Adrenal gland (tissue), 12 donors: ENCODE measurements around the gene ERG28. TPM values are rescaled to one million over a fixed set of nuclear protein-coding genes. Genes with fewer than 3 reads are reported as not detected.

Experiments used
- DNase-seq, 7 donors: peaks; one replicate each; pipeline ENCODE4 v3.0.0-alpha.2; 2019 to 2020
- H3K27ac ChIP-seq, 5 donors: fragments of 200-600 bp; sonication (generic) in 4 of 5; 1 replicate in 3 of 5; 2 replicates in 2 of 5; pipeline versions ENCODE4 v1.5.1 to v1.8.0; 2016 to 2020; ENCODE audit warnings: mild to moderate bottlenecking in 1 of 5
- H3K27me3 ChIP-seq: fragments of 200-600 bp; 2 replicates; pipeline ENCODE4 v1.8.0; 2021
- H3K36me3 ChIP-seq, 2 donors: fragments of 200-600 bp; replicated peaks in 1 of 2; 1 replicate in 1 of 2; 2 replicates in 1 of 2; pipeline versions ENCODE4 v1.5.1 to v1.8.0; 2018 to 2022
- H3K4me1 ChIP-seq, 2 donors: fragments of 200-600 bp; replicated peaks in 1 of 2; 1 replicate in 1 of 2; 2 replicates in 1 of 2; pipeline versions ENCODE4 v1.5.1 to v1.8.0; 2018 to 2021
- H3K4me3 ChIP-seq, 4 donors: fragments of 200-600 bp; sonication (generic) in 3 of 4; one replicate each; pipeline ENCODE4 v1.5.1; 2016 to 2018
- H3K9me3 ChIP-seq, 3 donors: fragments of 200-600 bp; sonication (generic) in 1 of 3; replicated peaks in 1 of 3; 1 replicate in 2 of 3; 2 replicates in 1 of 3; pipeline versions ENCODE4 v1.5.1 to v1.8.0; 2016 to 2021
- CTCF ChIP-seq, 6 experiments: fragments of 450-650 bp in 4 of 6; fragments of 200-600 bp in 2 of 6; sonication (generic) in 1 of 6; IDR thresholded peaks; 1 replicate in 5 of 6; 2 replicates in 1 of 6; pipeline versions ENCODE4 v1.5.1 to v1.8.0; 2016 to 2021; ENCODE audit warnings: antibody characterized with exemption in 6 of 6, mild to moderate bottlenecking in 2 of 6, moderate library complexity in 1 of 6
- POLR2A ChIP-seq, 2 donors: fragments of 450-650 bp; IDR thresholded peaks; one replicate each; pipeline ENCODE4 v1.6.1; 2017; ENCODE audit warnings: antibody characterized with exemption in 2 of 2, mild to moderate bottlenecking in 2 of 2, moderate library complexity in 1 of 2
- WGBS, 4 donors: extraction: QIAGEN DNeasy Blood & Tissue Kit in 2 of 4; methylation state at CpG; one replicate each; pipeline versions ENCODE4 v1.1.5 to v1.1.7; 2013 to 2017; 5-methylcytosine and 5-hydroxymethylcytosine counted together
- intact Hi-C, 2 donors: fragments of 100-400 bp; cut with DNase I; formaldehyde crosslinking; loops; one replicate each; pipeline versions ENCODE4 v1.14.1 to v1.15.0; 2022 to 2023
- polyA plus RNA-seq, 3 donors: library from polyadenylated mRNA; stranded (reverse); fragments of 200-250 nt in 2 of 3; fragments of 350-450 nt in 1 of 3; fragmentation: Illumina TruSeq in 1 of 3; extraction: RNeasy Lipid Tissue Mini Kit (QIAGEN cat#74804) in 1 of 3; gene quantifications; one replicate each; pipeline ENCODE4 v1.2.3, GENCODE V29; 2013 to 2014
- total RNA-seq, 9 donors: library from RNA; depleted of rRNA in 4 of 9; stranded (reverse); fragments of >200 nt in 4 of 9; fragments of 120-200 nt in 1 of 9; fragmentation: NEBNext Ultra II Directional in 1 of 9; extraction: Animal tissue kit (Norgen Biotek cat#: 25700) in 1 of 9; gene quantifications; one replicate each; pipeline versions ENCODE4 v1.1.0 to v1.2.4, GENCODE V29; 2013 to 2023
- donor health status: healthy with polysubstance abuse.
- donor health status: Bipolar disorder and iron deficiency.
- donor health status: DM: yes; HTN: yes; CAD: no.
- donor health status: DM: no; HTN: no; CAD: no.
- donor health status: DM: no; HTN: no; CAD: no.
- donor health status: DM: yes; HTN: yes; CAD: no.

The ERG28 gene
- total and polyA plus RNA-seq, 12 donors, result 12.1 to 106 (median 29.7) TPM

GRCh38 chr14:75614179-75614578 is 46.5 kb downstream of the ERG28 start:
- Histone ChIP-seq H3K27ac (peak overlapping the region in 3 of 5 donors; percentile 46 to 70 (median 63)), H3K27me3 (no peaks in the 10 kb centered on the region), H3K9me3 (no peaks in the 10 kb centered on the region), H3K4me3 (no peak overlapping the region), H3K36me3 (no peaks in the 10 kb centered on the region), H3K4me1 (peaks cover 27 to 43% of the 10 kb centered on the region in 2 donors)
- 62 to 68% (median 63%) methylated on average over 4 of the region's 4 CpGs for WGBS, 4 donors
- TF ChIP-seq CTCF (IDR thresholded peaks at IDR 0.05), result no peak
- TF ChIP-seq POLR2A (IDR thresholded peaks at IDR 0.05), result no peak
- no peak for DNase-seq
- intact Hi-C loops, result no loop called here

- 66 to 82% (median 74%) methylated on average over 4 of the region's 4 CpGs for WGBS, 4 donors
- no peak for DNase-seq
- no peaks in the 10 kb centered on the region for H3K27me3 ChIP-seq
- peak overlapping the region in 3 of 5 donors; percentile 29 to 82 (median 81) for H3K27ac ChIP-seq
- H3K4me3 ChIP-seq, result no peak overlapping the region
- no peaks in the 10 kb centered on the region for H3K36me3 ChIP-seq
- TF ChIP-seq CTCF (IDR thresholded peaks at IDR 0.05) (no peak), POLR2A (IDR thresholded peaks at IDR 0.05) (no peak)
- intact Hi-C loops, result no loop called here
- H3K9me3 ChIP-seq, result no peaks in the 10 kb centered on the region
- H3K4me1 ChIP-seq, result peaks cover 30 to 45% of the 10 kb centered on the region in 2 donors
Measured at GRCh38 chr14:75612157-75612556, 48.5 kb downstream of the ERG28 start.

GRCh38 chr14:75610834-75611233 is 49.8 kb downstream of the ERG28 start:
- no peak overlapping the region for H3K4me3 ChIP-seq
- intact Hi-C loops, result no loop called here
- peaks cover 30 to 49% of the 10 kb centered on the region in 2 donors for H3K4me1 ChIP-seq
- H3K9me3 ChIP-seq, result no peaks in the 10 kb centered on the region
- H3K27me3 ChIP-seq, result no peaks in the 10 kb centered on the region
- DNase-seq, result peak in 6 of 7 donors; percentile 57 to 66 (median 64)
- TF ChIP-seq CTCF (IDR thresholded peaks at IDR 0.05) (no peak), POLR2A (IDR thresholded peaks at IDR 0.05) (peak in 1 of 2 donors; percentile 56)
- H3K36me3 ChIP-seq, result no peaks in the 10 kb centered on the region
- whole genome bisulfite sequencing, 4 donors, result 43 to 56% (median 51%) methylated on average over 4 of the region's 4 CpGs
- H3K27ac ChIP-seq, result peak overlapping the region; percentile 44 to 88 (median 81)

- Histone ChIP-seq H3K27me3 (no peaks in the 10 kb centered on the region), H3K4me3 (peak overlapping the region in 1 of 4 donors; percentile 4), H3K27ac (peak overlapping the region; percentile 23 to 88 (median 81)), H3K4me1 (peaks cover 30 to 55% of the 10 kb centered on the region in 2 donors), H3K36me3 (no peaks in the 10 kb centered on the region), H3K9me3 (no peaks in the 10 kb centered on the region)
- WGBS, 4 donors, result 49 to 60% (median 57%) methylated on average over 7 to 9 of the region's 9 CpGs
- intact Hi-C loops, result no loop called here
- TF ChIP-seq POLR2A (IDR thresholded peaks at IDR 0.05), result no peak
- TF ChIP-seq CTCF (IDR thresholded peaks at IDR 0.05), result no peak
- DNase-seq, result peak in 6 of 7 donors; percentile 31 to 75 (median 55)
Measured at GRCh38 chr14:75609606-75610475, 50.8 kb downstream of the ERG28 start.
